Prostate gland (tissue), 2 donors: ENCODE results near the gene GPR137C. TPM values are rescaled to one million over a fixed set of nuclear protein-coding genes. Genes with fewer than 3 reads are reported as not detected.

ENCODE experiments used
- DNase-seq: peaks from one replicate; pipeline ENCODE4 v3.0.0-alpha.2; 2019; ENCODE audit warnings: low spot score
- H3K27ac ChIP-seq, 2 donors: fragments of 200-600 bp; sonication (generic); 2 replicates each; pipeline ENCODE4 v1.5.1; 2017 to 2019
- H3K27me3 ChIP-seq: fragments of 200-600 bp; sonication (generic); replicated peaks from 2 replicates; pipeline ENCODE4 v1.5.1; 2019; ENCODE audit not compliant: insufficient read depth
- H3K36me3 ChIP-seq, 2 donors: fragments of 200-600 bp; sonication (generic); 1 replicate in 1 of 2; 2 replicates in 1 of 2; pipeline versions ENCODE4 v1.5.1 to v1.8.1; 2017 to 2019
- H3K4me1 ChIP-seq: fragments of 200-600 bp; sonication (generic); replicated peaks from 2 replicates; pipeline ENCODE4 v1.5.1; 2019
- H3K4me3 ChIP-seq, 2 donors: fragments of 200-600 bp; sonication (generic); 2 replicates each; pipeline ENCODE4 v1.5.1; 2017 to 2019
- H3K9me3 ChIP-seq: fragments of 200-600 bp; sonication (generic); 2 replicates; pipeline ENCODE4 v1.5.1; 2017
- CTCF ChIP-seq, 4 experiments: fragments of 200-600 bp in 2 of 4; fragments of 450-650 bp in 2 of 4; sonication (generic) in 2 of 4; IDR thresholded peaks; 1 replicate in 3 of 4; 2 replicates in 1 of 4; pipeline ENCODE4 v1.5.1; 2016 to 2019; ENCODE audit warnings: antibody characterized with exemption in 4 of 4, mild to moderate bottlenecking in 2 of 4, moderate library complexity in 2 of 4
- POLR2A ChIP-seq: fragments of 450-650 bp; IDR thresholded peaks from one replicate; pipeline ENCODE4 v1.6.1; 2016; ENCODE audit warnings: antibody characterized with exemption, mild to moderate bottlenecking
- POLR2AphosphoS5 ChIP-seq: sonication (generic); formaldehyde crosslinking; IDR thresholded peaks from one replicate; pipeline ENCODE4 v1.6.1; 2017; ENCODE audit warnings: antibody characterized with exemption
- WGBS: methylation state at CpG from one replicate; pipeline ENCODE4 v1.1.5; 2018; 5-methylcytosine and 5-hydroxymethylcytosine counted together
- intact Hi-C: fragments of 100-400 bp; cut with DNase I; formaldehyde crosslinking; loops from one replicate; pipeline ENCODE4 v1.14.2; 2022
- total RNA-seq, 2 donors: library from RNA; depleted of rRNA; stranded (reverse); fragments of >200 nt; gene quantifications; one replicate each; pipeline ENCODE4 v1.1.0, GENCODE V29; 2016

Gene GPR137C
- total RNA-seq, 2 donors from 2014 or later: 0.09 to 5.3 TPM

DNA sequence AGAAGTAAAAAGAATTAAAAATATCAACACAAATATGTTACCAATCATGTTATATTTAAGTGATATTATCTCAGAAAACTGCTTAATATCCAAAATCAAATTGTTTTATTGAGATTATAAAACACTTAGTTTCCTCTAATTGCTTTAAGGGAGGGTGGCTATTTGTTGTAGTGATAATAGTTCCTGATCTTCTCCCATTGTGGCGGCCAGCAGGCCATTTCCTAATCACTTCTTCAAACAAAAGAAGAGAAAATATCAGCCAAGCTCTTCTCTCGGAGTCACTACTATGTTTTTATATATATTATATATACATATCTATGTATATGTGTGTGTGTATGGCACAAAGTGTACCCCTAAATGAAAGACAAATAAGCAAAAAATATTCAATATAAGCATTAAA lies 111.2 kb downstream of the GPR137C start:
- Histone ChIP-seq H3K4me3 (no peak overlapping the region), H3K36me3 (no peaks in the 10 kb centered on the region), H3K9me3 (no peaks in the 10 kb centered on the region), H3K27ac (no peak overlapping the region), H3K4me1 (no peaks in the 10 kb centered on the region), H3K27me3 (no peaks in the 10 kb centered on the region)
- intact Hi-C loops: no loop called here
- WGBS: 76% methylated on average over 2 of the region's 2 CpGs
- TF ChIP-seq POLR2A (no peak), CTCF (IDR thresholded peaks at IDR 0.05) (no peak), POLR2AphosphoS5 (no peak)
- no peak for DNase-seq

DNA sequence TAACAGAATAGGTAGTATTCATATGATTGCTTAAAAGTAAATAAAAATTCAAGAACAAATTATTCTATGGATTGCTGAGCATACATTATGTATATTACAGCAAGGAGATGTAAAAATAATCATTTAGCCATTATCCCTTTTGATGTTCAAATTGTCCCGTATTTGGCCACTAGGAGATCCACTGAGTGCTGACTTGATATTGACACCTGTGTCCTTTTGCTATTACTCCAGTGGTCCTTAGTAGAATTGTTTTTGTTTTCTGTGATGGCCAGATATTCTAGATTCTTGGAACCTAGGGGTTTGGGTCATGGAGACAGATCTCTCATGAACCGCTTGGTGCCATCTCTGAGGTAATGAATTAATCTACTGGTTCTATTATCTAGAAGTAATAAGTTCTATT lies 126.0 kb downstream of the GPR137C start:
- 90% methylated on average over 2 of the region's 2 CpGs for WGBS
- no peak overlapping the region for H3K4me3 ChIP-seq
- H3K36me3 ChIP-seq: no peaks in the 10 kb centered on the region
- H3K27ac ChIP-seq: no peak overlapping the region
- H3K27me3 ChIP-seq: no peaks in the 10 kb centered on the region
- intact Hi-C loops: no loop called here
- H3K4me1 ChIP-seq: no peaks in the 10 kb centered on the region
- no peak for TF ChIP-seq POLR2A
- TF ChIP-seq POLR2AphosphoS5: no peak
- no peak for TF ChIP-seq CTCF (IDR thresholded peaks at IDR 0.05)
- DNase-seq: no peak
- H3K9me3 ChIP-seq: no peaks in the 10 kb centered on the region

- Histone ChIP-seq H3K36me3 (no peaks in the 10 kb centered on the region), H3K9me3 (no peaks in the 10 kb centered on the region), H3K27me3 (no peaks in the 10 kb centered on the region), H3K4me1 (no peaks in the 10 kb centered on the region), H3K4me3 (no peak overlapping the region), H3K27ac (no peak overlapping the region)
- WGBS: 82% methylated on average over 2 of the region's 2 CpGs
- DNase-seq: no peak
- intact Hi-C loops: no loop called here
- TF ChIP-seq POLR2AphosphoS5: no peak
- no peak for TF ChIP-seq CTCF (IDR thresholded peaks at IDR 0.05)
- no peak for TF ChIP-seq POLR2A
Observed at GRCh38 chr14:52683985-52684520, 131.4 kb downstream of the GPR137C start.

DNA sequence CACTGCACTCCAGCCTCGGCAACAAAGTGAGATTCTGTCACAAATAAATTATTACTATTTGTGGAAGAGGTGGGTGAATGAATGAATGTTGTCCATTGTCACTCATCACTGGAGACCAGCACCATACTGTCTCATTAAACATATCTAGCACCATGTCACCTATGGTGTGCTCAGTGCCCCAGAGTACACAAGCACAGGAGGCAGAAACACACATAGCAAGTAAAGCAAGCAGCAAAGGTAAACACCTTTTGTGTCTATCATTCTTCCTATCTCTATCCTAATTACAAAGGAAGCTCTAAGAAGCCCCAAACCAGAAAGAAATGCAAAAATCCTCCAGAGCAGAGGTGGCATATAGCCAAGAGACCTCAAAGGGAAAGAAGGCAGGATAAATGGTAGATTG lies 133.5 kb downstream of the GPR137C start:
- DNase-seq: no peak
- Histone ChIP-seq H3K36me3 (no peaks in the 10 kb centered on the region), H3K27ac (no peak overlapping the region), H3K4me1 (peaks cover under 1% of the 10 kb centered on the region), H3K9me3 (no peaks in the 10 kb centered on the region), H3K4me3 (no peak overlapping the region), H3K27me3 (no peaks in the 10 kb centered on the region)
- TF ChIP-seq CTCF (IDR thresholded peaks at IDR 0.05): no peak
- no peak for TF ChIP-seq POLR2A
- TF ChIP-seq POLR2AphosphoS5: no peak
- 94% methylated on average over 1 of the region's 1 CpG for WGBS
- intact Hi-C loops: no loop called here

Other genes starting within 250 kb of the GPR137C start
- gene PTGER2, start 238.5 kb upstream of the GPR137C start, total RNA-seq: 1 to 10 TPM; 5.4 to 8.9 TPM
- 10 to 100 TPM; 14.0 to 37.1 TPM for gene TXNDC16, start 331 bp upstream of the GPR137C start, total RNA-seq
- 10 to 100 TPM; 18.5 to 35.8 TPM for gene ERO1A, start 142.7 kb downstream of the GPR137C start, total RNA-seq
- 10 to 100 TPM; 73.3 to 87.3 TPM for gene PSMC6, start 154.4 kb downstream of the GPR137C start, total RNA-seq
- gene STYX, start 177.3 kb downstream of the GPR137C start, total RNA-seq: 10 to 100 TPM; 12.8 to 16.6 TPM
- 10 to 100 TPM; 26.2 to 41.4 TPM for gene GNPNAT1, start 238.8 kb downstream of the GPR137C start, total RNA-seq